K562 (cell line): ENCODE data around the gene LMAN2. TPM values are rescaled to one million over a fixed set of nuclear protein-coding genes. Genes with fewer than 3 reads are reported as not detected.

Experiments
- ATF1 ChIP-seq, 2 experiments: fragments of 450-650 bp in 1 of 2; IDR thresholded peaks; 2 replicates each; pipeline ENCODE4 v1.6.1; 2016; ENCODE audit warnings: missing compliant biosample characterization in 1 of 2, missing genetic modification characterization in 1 of 2
- BCLAF1 ChIP-seq, 2 experiments: fragments of 450-650 bp in 1 of 2; IDR thresholded peaks; 2 replicates each; pipeline ENCODE4 v1.6.1; 2011 to 2017; ENCODE audit warnings: low read depth in 2 of 2, antibody characterized with exemption in 1 of 2, borderline replicate concordance in 1 of 2, low read length in 1 of 2, mild to moderate bottlenecking in 1 of 2, mixed read lengths in 1 of 2; ENCODE audit not compliant: control insufficient read depth in 1 of 2
- CCNT2 ChIP-seq: IDR thresholded peaks from 2 replicates; pipeline ENCODE4 v1.6.1; 2011; ENCODE audit warnings: borderline replicate concordance, low read depth, mild to moderate bottlenecking, moderate library complexity, mixed read lengths, low read length; ENCODE audit not compliant: insufficient read length; ENCODE audit errors: extremely low read depth
- CHD4 ChIP-seq: fragments of 200-600 bp; sonication (generic); IDR thresholded peaks from 3 replicates; pipeline ENCODE4 v1.6.1; 2012; ENCODE audit warnings: low read depth, mild to moderate bottlenecking, mixed read lengths, low read length, inconsistent platforms; ENCODE audit not compliant: insufficient read depth, insufficient replicate concordance, poor library complexity, severe bottlenecking
- EHMT2 ChIP-seq: fragments of 450-650 bp; IDR thresholded peaks from 2 replicates; pipeline ENCODE4 v1.6.1; 2018; ENCODE audit warnings: antibody characterized with exemption
- GATAD2A ChIP-seq: fragments of 450-650 bp; IDR thresholded peaks from 2 replicates; pipeline ENCODE4 v1.6.1; 2017
- KAT8 ChIP-seq: fragments of 450-650 bp; IDR thresholded peaks from 2 replicates; pipeline ENCODE4 v1.6.1; 2016; ENCODE audit warnings: low read depth, mild to moderate bottlenecking
- MTA2 ChIP-seq: fragments of 450-650 bp; IDR thresholded peaks from 2 replicates; pipeline ENCODE4 v1.6.1; 2016; ENCODE audit warnings: low read depth
- PHTF2 ChIP-seq: fragments of 250-450 bp; sonication (Bioruptor Pico); IDR thresholded peaks from 2 replicates; pipeline ENCODE4 v1.5.0; 2021; ENCODE audit warnings: mild to moderate bottlenecking
- PTBP1 ChIP-seq: fragments of 200-400 bp; formaldehyde crosslinking; IDR thresholded peaks from 2 replicates; pipeline ENCODE4 v1.6.1; 2017; ENCODE audit warnings: low read depth, low read length
- RAD51 ChIP-seq: fragments of 450-650 bp; IDR thresholded peaks from 2 replicates; pipeline ENCODE4 v1.7.1; 2016; ENCODE audit warnings: low read depth, mild to moderate bottlenecking, borderline replicate concordance
- RBM14 ChIP-seq: fragments of 200-400 bp; formaldehyde crosslinking; IDR thresholded peaks from 2 replicates; pipeline ENCODE4 v1.6.1; 2018; ENCODE audit warnings: low read depth, mild to moderate bottlenecking, low read length, moderate library complexity, borderline replicate concordance; ENCODE audit not compliant: insufficient read depth
- RNF2 ChIP-seq: sonication (generic); IDR thresholded peaks from 2 replicates; pipeline ENCODE4 v1.6.1; 2016
- TCF15 ChIP-seq: fragments of 250-450 bp; sonication (Bioruptor Pico); IDR thresholded peaks from 2 replicates; pipeline ENCODE4 v1.8.0; 2022; ENCODE audit warnings: moderate library complexity, mild to moderate bottlenecking, inconsistent platforms
- ZEB2 ChIP-seq: fragments of 450-650 bp; IDR thresholded peaks from 2 replicates; pipeline ENCODE4 v1.6.1; 2016
- ZNF311 ChIP-seq: fragments of 250-450 bp; sonication (Bioruptor Pico); IDR thresholded peaks from 2 replicates; pipeline ENCODE4 v1.4.0; 2020; ENCODE audit warnings: mild to moderate bottlenecking, moderate library complexity
- ZNF431 ChIP-seq: sonication (generic); formaldehyde crosslinking; IDR thresholded peaks from 2 replicates; pipeline ENCODE4 v1.8.0; 2022; ENCODE audit warnings: mild to moderate bottlenecking, missing genetic modification reagents
- ZNF707 ChIP-seq: fragments of 250-450 bp; sonication (Bioruptor Pico); conservative IDR thresholded peaks from 2 replicates; pipeline ENCODE4 v1.8.0; 2022; ENCODE audit warnings: inconsistent platforms, mild to moderate bottlenecking, moderate library complexity
- polyA plus RNA-seq, 8 experiments: library from polyadenylated mRNA; depleted of rRNA in 4 of 8; stranded (reverse) in 5 of 8; unstranded in 3 of 8; fragments of >200 nt; fragmentation: Nextera tagmentation in 2 of 8; fragmentation: Illumina TruSeq in 1 of 8; extraction: Ambion mirVana in 2 of 8; extraction: Trizol in 1 of 8; gene quantifications; 2 replicates each; pipeline versions ENCODE4 v1.2.1 to v1.2.3, GENCODE V29; 2011 to 2014; ENCODE audit warnings: inconsistent platforms in 1 of 8, missing spikeins in 1 of 8
- total RNA-seq, 7 experiments: library from RNA; depleted of rRNA in 6 of 7; stranded (reverse); fragments of >200 nt in 6 of 7; fragmentation: Illumina TruSeq in 2 of 7; extraction: Trizol in 2 of 7; gene quantifications; 2 replicates each; pipeline versions ENCODE4 v1.2.1 to v1.2.3, GENCODE V29; 2011 to 2021; ENCODE audit warnings: low replicate concordance in 1 of 7
- TF ChIP-seq, protein P1 (sequence below): sonication (generic); formaldehyde crosslinking; IDR thresholded peaks from 2 replicates; pipeline ENCODE4 v1.8.1; 2023; ENCODE audit warnings: mild to moderate bottlenecking, missing genetic modification reagents
- TF ChIP-seq, protein P2 (sequence below), 2 experiments: IDR thresholded peaks in 1 of 2; conservative IDR thresholded peaks in 1 of 2; 2 replicates each; pipeline ENCODE4 v1.6.1; 2016; ENCODE audit warnings: low read depth in 2 of 2, mild to moderate bottlenecking in 1 of 2, missing compliant biosample characterization in 1 of 2, missing genetic modification characterization in 1 of 2, moderate library complexity in 1 of 2

LMAN2 gene
- total and polyA plus RNA-seq, 9 of the 15 experiments (the other 6 are each of a cell fraction or from before 2014, with no cell fraction given), result 2.7 to 254 (median 136) TPM

GRCh38 chr5:177390363-177391300 lies 39.2 kb upstream of the LMAN2 start (continued):
- TF ChIP-seq KAT8, result no peak
- TF ChIP-seq EHMT2, result no peak
- no peak for TF ChIP-seq ATF1 (CRISPR knock-in tag; IDR thresholded peaks at IDR 0.05)
- TF ChIP-seq ATF1 (tag; IDR thresholded peaks at IDR 0.05), result 0 out of 2 replicates have a peak, but pooled peaks have one; percentile 20
- TF ChIP-seq RAD51, result peak; percentile 88
- TF ChIP-seq CCNT2, result no peak
- TF ChIP-seq, protein P1, sequence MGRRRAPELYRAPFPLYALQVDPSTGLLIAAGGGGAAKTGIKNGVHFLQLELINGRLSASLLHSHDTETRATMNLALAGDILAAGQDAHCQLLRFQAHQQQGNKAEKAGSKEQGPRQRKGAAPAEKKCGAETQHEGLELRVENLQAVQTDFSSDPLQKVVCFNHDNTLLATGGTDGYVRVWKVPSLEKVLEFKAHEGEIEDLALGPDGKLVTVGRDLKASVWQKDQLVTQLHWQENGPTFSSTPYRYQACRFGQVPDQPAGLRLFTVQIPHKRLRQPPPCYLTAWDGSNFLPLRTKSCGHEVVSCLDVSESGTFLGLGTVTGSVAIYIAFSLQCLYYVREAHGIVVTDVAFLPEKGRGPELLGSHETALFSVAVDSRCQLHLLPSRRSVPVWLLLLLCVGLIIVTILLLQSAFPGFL (CRISPR knock-in tag), result no peak
- no peak for TF ChIP-seq RBM14
- no peak for TF ChIP-seq TCF15
- TF ChIP-seq RNF2, result no peak
- TF ChIP-seq ZNF707 (CRISPR knock-in tag), result no peak
- TF ChIP-seq PTBP1, result no peak
- TF ChIP-seq CHD4, result no peak
- no peak for TF ChIP-seq BCLAF1 (IDR thresholded peaks at IDR 0.05; ENCODE audit: borderline replicate concordance in 1 of 2, control insufficient read depth in 1 of 2, low read depth in 2 of 2, low read length in 1 of 2)
- no peak for TF ChIP-seq MTA2
- TF ChIP-seq, protein P2, sequence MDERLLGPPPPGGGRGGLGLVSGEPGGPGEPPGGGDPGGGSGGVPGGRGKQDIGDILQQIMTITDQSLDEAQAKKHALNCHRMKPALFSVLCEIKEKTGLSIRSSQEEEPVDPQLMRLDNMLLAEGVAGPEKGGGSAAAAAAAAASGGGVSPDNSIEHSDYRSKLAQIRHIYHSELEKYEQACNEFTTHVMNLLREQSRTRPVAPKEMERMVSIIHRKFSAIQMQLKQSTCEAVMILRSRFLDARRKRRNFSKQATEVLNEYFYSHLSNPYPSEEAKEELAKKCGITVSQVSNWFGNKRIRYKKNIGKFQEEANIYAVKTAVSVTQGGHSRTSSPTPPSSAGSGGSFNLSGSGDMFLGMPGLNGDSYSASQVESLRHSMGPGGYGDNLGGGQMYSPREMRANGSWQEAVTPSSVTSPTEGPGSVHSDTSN (CRISPR knock-in tag; IDR thresholded peaks at IDR 0.05; ENCODE audit: low read depth), result no peak
- TF ChIP-seq, protein P2 (tag; conservative IDR thresholded peaks at IDR 0.05; ENCODE audit: low read depth), result no peak
- TF ChIP-seq ZNF431 (CRISPR knock-in tag), result no peak
- no peak for TF ChIP-seq ZNF311 (CRISPR knock-in tag)
- TF ChIP-seq ZEB2, result peak; percentile 45; the same call in 1 of the 2 replicates
- TF ChIP-seq GATAD2A, result no peak
- TF ChIP-seq PHTF2, result no peak
